SK-N-SH (cell line): ENCODE results near the gene CLN6. TPM values are rescaled to one million over a fixed set of nuclear protein-coding genes. Genes with fewer than 3 reads are reported as not detected.
"Not testable (repeated sequence)": the region's sequence is repeated elsewhere in the genome, so short reads cannot be mapped to it uniquely, and the experiment has no call there.

Source experiments
- CTCF ChIA-PET: fragments of 300-600, 350-600 bp; formaldehyde crosslinking; extraction: SDS; loops from one replicate; lab custom pipeline; 2021; lab: Yijun Ruan, JAX
- POLR2A ChIA-PET: fragments of 350-600 bp; sonication (Branson Sonifier 250); formaldehyde crosslinking; extraction: SDS; loops from one replicate; lab custom pipeline; 2020; ENCODE audit warnings: antibody characterized with exemption, inconsistent platforms; lab: Yijun Ruan, JAX
- DNase-seq: peaks from one replicate; pipeline ENCODE4 v3.0.0; 2012
- H2AFZ ChIP-seq: fragments of 200-600 bp; sonication (generic); 2 replicates; pipeline ENCODE4 v1.8.1; 2016; ENCODE audit warnings: antibody characterized with exemption, mild to moderate bottlenecking, low read depth
- H3F3A ChIP-seq: fragments of 200-600 bp; sonication (generic); replicated peaks from 2 replicates; pipeline ENCODE3; 2016; ENCODE audit warnings: antibody characterized with exemption, mild to moderate bottlenecking; ENCODE audit not compliant: insufficient read depth
- H3K27ac ChIP-seq, 2 experiments: fragments of 200-500 bp in 1 of 2; fragments of 200-600 bp in 1 of 2; sonication (Bioruptor generic) in 1 of 2; sonication (generic), shearing (Covaris generic) in 1 of 2; 2 replicates each; pipeline versions ENCODE4 v1.5.1 to v1.6.1; 2014 to 2016; ENCODE audit warnings: low read depth in 2 of 2, inconsistent platforms in 1 of 2, low read length in 1 of 2, mild to moderate bottlenecking in 1 of 2, mixed read lengths in 1 of 2
- H3K27me3 ChIP-seq: fragments of 200-600 bp; sonication (generic), shearing (Covaris generic); 2 replicates; pipeline ENCODE4 v1.6.1; 2016; ENCODE audit warnings: mixed run types; ENCODE audit not compliant: insufficient read depth
- H3K36me3 ChIP-seq, 2 experiments: fragments of 200-500 bp in 1 of 2; fragments of 200-600 bp in 1 of 2; sonication (Bioruptor generic) in 1 of 2; sonication (generic) in 1 of 2; replicated peaks in 1 of 2; 2 replicates each; pipeline versions ENCODE3 to v1.5.1; 2014 to 2016; ENCODE audit warnings: low read length in 1 of 2, mild to moderate bottlenecking in 1 of 2; ENCODE audit not compliant: insufficient read depth in 2 of 2, control insufficient read depth in 1 of 2
- H3K4me1 ChIP-seq, 2 experiments: fragments of 200-500 bp in 1 of 2; fragments of 200-600 bp in 1 of 2; sonication (Bioruptor generic) in 1 of 2; sonication (generic), shearing (Covaris generic) in 1 of 2; 2 replicates each; pipeline versions ENCODE4 v1.5.1 to v1.6.1; 2014 to 2016; ENCODE audit warnings: low read depth in 1 of 2, low read length in 1 of 2, mixed run types in 1 of 2; ENCODE audit not compliant: insufficient read depth in 2 of 2, control insufficient read depth in 1 of 2
- H3K4me2 ChIP-seq: fragments of 200-600 bp; sonication (generic), shearing (Covaris generic); 2 replicates; pipeline ENCODE4 v1.6.1; 2017; ENCODE audit warnings: mixed run types
- H3K4me3 ChIP-seq, 2 experiments: fragments of 200-500 bp in 1 of 2; fragments of 200-600 bp in 1 of 2; sonication (Bioruptor generic) in 1 of 2; sonication (generic), shearing (Covaris generic) in 1 of 2; 2 replicates each; pipeline versions ENCODE4 v1.5.1 to v1.8.1; 2014 to 2016; ENCODE audit warnings: low read depth in 2 of 2, inconsistent platforms in 1 of 2, low read length in 1 of 2, mild to moderate bottlenecking in 1 of 2, mixed read lengths in 1 of 2, moderate library complexity in 1 of 2
- H3K79me2 ChIP-seq: fragments of 200-600 bp; sonication (generic); 2 replicates; pipeline ENCODE4 v1.8.1; 2017; ENCODE audit warnings: mild to moderate bottlenecking; ENCODE audit not compliant: insufficient read depth
- H3K9ac ChIP-seq: fragments of 200-600 bp; sonication (generic); 2 replicates; pipeline ENCODE4 v1.6.1; 2017; ENCODE audit warnings: mixed run types
- H3K9me2 ChIP-seq: fragments of 200-600 bp; sonication (generic); 2 replicates; pipeline ENCODE4 v1.6.1; 2017; ENCODE audit warnings: mixed run types
- H3K9me3 ChIP-seq: fragments of 200-600 bp; sonication (generic); 2 replicates; pipeline ENCODE4 v1.6.1; 2017; ENCODE audit warnings: mixed run types, mild to moderate bottlenecking, moderate library complexity
- H4K20me1 ChIP-seq: fragments of 200-600 bp; sonication (generic); 2 replicates; pipeline ENCODE4 v1.6.1; 2017; ENCODE audit warnings: mild to moderate bottlenecking, mixed run types; ENCODE audit not compliant: insufficient read depth
- FOSL2 ChIP-seq: IDR thresholded peaks from 2 replicates; pipeline ENCODE4 v1.4.0; 2012; ENCODE audit warnings: low read depth, mild to moderate bottlenecking, moderate library complexity, borderline replicate concordance
- MXI1 ChIP-seq: IDR thresholded peaks from 2 replicates; pipeline ENCODE4 v1.6.1; 2012; ENCODE audit warnings: mild to moderate bottlenecking, low read depth, low read length, improper control_type of control experiment
- NRF1 ChIP-seq: IDR thresholded peaks from 2 replicates; pipeline ENCODE4 v1.6.1; 2012; ENCODE audit warnings: low read depth, mild to moderate bottlenecking, low read length
- POLR2AphosphoS5 ChIP-seq: IDR thresholded peaks from 2 replicates; pipeline ENCODE4 v1.6.1; 2012; ENCODE audit warnings: low read depth, low read length
- RAD21 ChIP-seq: IDR thresholded peaks from 2 replicates; pipeline ENCODE4 v1.6.1; 2012; ENCODE audit warnings: mild to moderate bottlenecking, low read length
- RCOR1 ChIP-seq: fragments of 150-350 bp; IDR thresholded peaks from 2 replicates; pipeline ENCODE4 v1.6.1; 2017; ENCODE audit warnings: antibody characterized with exemption, low read length
- RXRA ChIP-seq: IDR thresholded peaks from 2 replicates; pipeline ENCODE4 v1.4.0; 2012; ENCODE audit warnings: low read depth, mild to moderate bottlenecking, borderline replicate concordance
- TAF1 ChIP-seq: IDR thresholded peaks from 2 replicates; pipeline ENCODE4 v1.6.1; 2012; ENCODE audit warnings: low read depth, mild to moderate bottlenecking, low read length, moderate library complexity, borderline replicate concordance
- YY1 ChIP-seq: IDR thresholded peaks from 2 replicates; pipeline ENCODE4 v1.4.0; 2012; ENCODE audit warnings: low read depth, mild to moderate bottlenecking
- WGBS: methylation state at CpG from one replicate; pipeline ENCODE4 v1.1.6; 2017; ENCODE audit warnings: low lambda C conversion rate; 5-methylcytosine and 5-hydroxymethylcytosine counted together
- polyA plus RNA-seq, 3 experiments: library from polyadenylated mRNA; depleted of rRNA; stranded (reverse); fragments of >200 nt; gene quantifications; 2 replicates each; pipeline ENCODE4 v1.2.3, GENCODE V29; 2012
- TF ChIP-seq, protein P1 (sequence below): IDR thresholded peaks from 2 replicates; pipeline ENCODE4; 2012
- TF ChIP-seq, protein P2 (sequence below): IDR thresholded peaks from 2 replicates; pipeline ENCODE4 v1.4.0; 2012; ENCODE audit warnings: low read depth, borderline replicate concordance
- TF ChIP-seq, protein P3 (sequence below): fragments of 200-600 bp; sonication (generic); IDR thresholded peaks from 2 replicates; pipeline ENCODE4 v1.6.1; 2017; ENCODE audit warnings: antibody characterized with exemption, mild to moderate bottlenecking, moderate library complexity
- TF ChIP-seq, protein P4 (sequence below): IDR thresholded peaks from 2 replicates; pipeline ENCODE4 v1.6.1; 2012; ENCODE audit warnings: mild to moderate bottlenecking, low read depth, low read length, moderate library complexity

The CLN6 gene
- polyA plus RNA-seq, 1 of the 3 experiments (the other 2 are of a cell fraction) = 27.5 TPM

DNA sequence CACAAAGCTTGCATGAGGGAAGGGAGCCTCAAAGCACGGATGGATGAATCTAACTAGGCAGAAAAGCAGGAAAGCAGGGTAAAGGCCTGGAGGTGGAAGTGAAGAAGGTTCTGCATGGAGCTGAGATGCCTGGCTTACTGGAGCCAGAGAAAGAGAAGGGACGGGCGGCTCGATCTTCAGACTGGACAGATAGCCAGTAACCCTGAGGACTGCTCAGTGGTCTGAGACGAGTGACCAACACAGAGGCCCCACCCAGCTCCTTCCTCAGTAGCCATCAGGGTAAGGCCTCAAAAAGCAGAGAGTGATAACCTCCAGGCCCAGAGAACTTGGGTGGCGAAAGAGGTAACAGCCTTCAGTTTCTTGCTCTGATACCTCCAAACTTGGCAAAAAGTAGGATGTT, 6.4 kb downstream of the CLN6 start:
- peaks cover 4% of the 10 kb centered on the region for H3F3A ChIP-seq
- H3K9me2 ChIP-seq = no peaks in the 10 kb centered on the region
- ChIA-PET CTCF (no interaction called here), POLR2A (no interaction called here)
- H3K27me3 ChIP-seq = no peaks in the 10 kb centered on the region
- H3K27ac ChIP-seq = no peak overlapping the region
- WGBS = 96% methylated on average over 6 of the region's 6 CpGs
- H4K20me1 ChIP-seq = peaks cover 11% of the 10 kb centered on the region; the same call in 1 of the 2 replicates
- TF ChIP-seq RXRA (no peak), POLR2AphosphoS5 (no peak), TAF1 (no peak), NRF1 (no peak), MXI1 (no peak), FOSL2 (no peak), YY1 (no peak), RCOR1 (no peak), RAD21 (no peak)
- TF ChIP-seq, protein P1, sequence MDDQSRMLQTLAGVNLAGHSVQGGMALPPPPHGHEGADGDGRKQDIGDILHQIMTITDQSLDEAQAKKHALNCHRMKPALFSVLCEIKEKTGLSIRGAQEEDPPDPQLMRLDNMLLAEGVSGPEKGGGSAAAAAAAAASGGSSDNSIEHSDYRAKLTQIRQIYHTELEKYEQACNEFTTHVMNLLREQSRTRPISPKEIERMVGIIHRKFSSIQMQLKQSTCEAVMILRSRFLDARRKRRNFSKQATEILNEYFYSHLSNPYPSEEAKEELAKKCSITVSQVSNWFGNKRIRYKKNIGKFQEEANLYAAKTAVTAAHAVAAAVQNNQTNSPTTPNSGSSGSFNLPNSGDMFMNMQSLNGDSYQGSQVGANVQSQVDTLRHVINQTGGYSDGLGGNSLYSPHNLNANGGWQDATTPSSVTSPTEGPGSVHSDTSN = no peak
- TF ChIP-seq, protein P2, sequence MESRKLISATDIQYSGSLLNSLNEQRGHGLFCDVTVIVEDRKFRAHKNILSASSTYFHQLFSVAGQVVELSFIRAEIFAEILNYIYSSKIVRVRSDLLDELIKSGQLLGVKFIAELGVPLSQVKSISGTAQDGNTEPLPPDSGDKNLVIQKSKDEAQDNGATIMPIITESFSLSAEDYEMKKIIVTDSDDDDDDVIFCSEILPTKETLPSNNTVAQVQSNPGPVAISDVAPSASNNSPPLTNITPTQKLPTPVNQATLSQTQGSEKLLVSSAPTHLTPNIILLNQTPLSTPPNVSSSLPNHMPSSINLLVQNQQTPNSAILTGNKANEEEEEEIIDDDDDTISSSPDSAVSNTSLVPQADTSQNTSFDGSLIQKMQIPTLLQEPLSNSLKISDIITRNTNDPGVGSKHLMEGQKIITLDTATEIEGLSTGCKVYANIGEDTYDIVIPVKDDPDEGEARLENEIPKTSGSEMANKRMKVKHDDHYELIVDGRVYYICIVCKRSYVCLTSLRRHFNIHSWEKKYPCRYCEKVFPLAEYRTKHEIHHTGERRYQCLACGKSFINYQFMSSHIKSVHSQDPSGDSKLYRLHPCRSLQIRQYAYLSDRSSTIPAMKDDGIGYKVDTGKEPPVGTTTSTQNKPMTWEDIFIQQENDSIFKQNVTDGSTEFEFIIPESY = no peak
- TF ChIP-seq, protein P3, sequence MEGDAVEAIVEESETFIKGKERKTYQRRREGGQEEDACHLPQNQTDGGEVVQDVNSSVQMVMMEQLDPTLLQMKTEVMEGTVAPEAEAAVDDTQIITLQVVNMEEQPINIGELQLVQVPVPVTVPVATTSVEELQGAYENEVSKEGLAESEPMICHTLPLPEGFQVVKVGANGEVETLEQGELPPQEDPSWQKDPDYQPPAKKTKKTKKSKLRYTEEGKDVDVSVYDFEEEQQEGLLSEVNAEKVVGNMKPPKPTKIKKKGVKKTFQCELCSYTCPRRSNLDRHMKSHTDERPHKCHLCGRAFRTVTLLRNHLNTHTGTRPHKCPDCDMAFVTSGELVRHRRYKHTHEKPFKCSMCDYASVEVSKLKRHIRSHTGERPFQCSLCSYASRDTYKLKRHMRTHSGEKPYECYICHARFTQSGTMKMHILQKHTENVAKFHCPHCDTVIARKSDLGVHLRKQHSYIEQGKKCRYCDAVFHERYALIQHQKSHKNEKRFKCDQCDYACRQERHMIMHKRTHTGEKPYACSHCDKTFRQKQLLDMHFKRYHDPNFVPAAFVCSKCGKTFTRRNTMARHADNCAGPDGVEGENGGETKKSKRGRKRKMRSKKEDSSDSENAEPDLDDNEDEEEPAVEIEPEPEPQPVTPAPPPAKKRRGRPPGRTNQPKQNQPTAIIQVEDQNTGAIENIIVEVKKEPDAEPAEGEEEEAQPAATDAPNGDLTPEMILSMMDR = no peak
- TF ChIP-seq, protein P4, sequence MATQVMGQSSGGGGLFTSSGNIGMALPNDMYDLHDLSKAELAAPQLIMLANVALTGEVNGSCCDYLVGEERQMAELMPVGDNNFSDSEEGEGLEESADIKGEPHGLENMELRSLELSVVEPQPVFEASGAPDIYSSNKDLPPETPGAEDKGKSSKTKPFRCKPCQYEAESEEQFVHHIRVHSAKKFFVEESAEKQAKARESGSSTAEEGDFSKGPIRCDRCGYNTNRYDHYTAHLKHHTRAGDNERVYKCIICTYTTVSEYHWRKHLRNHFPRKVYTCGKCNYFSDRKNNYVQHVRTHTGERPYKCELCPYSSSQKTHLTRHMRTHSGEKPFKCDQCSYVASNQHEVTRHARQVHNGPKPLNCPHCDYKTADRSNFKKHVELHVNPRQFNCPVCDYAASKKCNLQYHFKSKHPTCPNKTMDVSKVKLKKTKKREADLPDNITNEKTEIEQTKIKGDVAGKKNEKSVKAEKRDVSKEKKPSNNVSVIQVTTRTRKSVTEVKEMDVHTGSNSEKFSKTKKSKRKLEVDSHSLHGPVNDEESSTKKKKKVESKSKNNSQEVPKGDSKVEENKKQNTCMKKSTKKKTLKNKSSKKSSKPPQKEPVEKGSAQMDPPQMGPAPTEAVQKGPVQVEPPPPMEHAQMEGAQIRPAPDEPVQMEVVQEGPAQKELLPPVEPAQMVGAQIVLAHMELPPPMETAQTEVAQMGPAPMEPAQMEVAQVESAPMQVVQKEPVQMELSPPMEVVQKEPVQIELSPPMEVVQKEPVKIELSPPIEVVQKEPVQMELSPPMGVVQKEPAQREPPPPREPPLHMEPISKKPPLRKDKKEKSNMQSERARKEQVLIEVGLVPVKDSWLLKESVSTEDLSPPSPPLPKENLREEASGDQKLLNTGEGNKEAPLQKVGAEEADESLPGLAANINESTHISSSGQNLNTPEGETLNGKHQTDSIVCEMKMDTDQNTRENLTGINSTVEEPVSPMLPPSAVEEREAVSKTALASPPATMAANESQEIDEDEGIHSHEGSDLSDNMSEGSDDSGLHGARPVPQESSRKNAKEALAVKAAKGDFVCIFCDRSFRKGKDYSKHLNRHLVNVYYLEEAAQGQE = no peak
- H3K36me3 ChIP-seq = peaks cover 0 to 2% of the 10 kb centered on the region in 2 experiments
- H3K79me2 ChIP-seq = peaks cover 75% of the 10 kb centered on the region
- H3K9me3 ChIP-seq = no peaks in the 10 kb centered on the region
- no peak overlapping the region for H3K4me2 ChIP-seq
- H3K4me3 ChIP-seq = no peak overlapping the region
- H2AFZ ChIP-seq = no peak overlapping the region
- no peak for DNase-seq
- H3K4me1 ChIP-seq = peaks cover 6% of the 10 kb centered on the region in 2 experiments; a peak in 1 of 4 replicates
- no peak overlapping the region for H3K9ac ChIP-seq

DNA sequence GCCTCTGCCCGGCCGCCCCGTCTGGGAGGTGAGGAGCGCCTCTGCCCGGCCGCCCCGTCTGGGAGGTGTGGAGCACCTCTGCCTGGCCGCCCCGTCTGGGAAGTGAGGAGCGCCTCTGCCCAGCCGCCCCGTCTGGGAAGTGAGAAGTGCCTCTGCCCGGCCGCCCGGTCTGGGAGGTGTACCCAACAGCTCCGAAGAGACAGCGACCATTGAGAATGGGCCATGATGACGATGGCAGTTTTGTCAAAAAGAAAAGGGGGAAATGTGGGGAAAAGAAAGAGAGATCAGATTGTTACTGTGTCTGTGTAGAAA, 7.1 kb downstream of the CLN6 start:
- CTCF ChIA-PET, H3K27me3 ChIP-seq, H3K9me3 ChIP-seq, DNase-seq, H3K36me3 ChIP-seq, POLR2A ChIA-PET, H3K4me1 ChIP-seq, H3K27ac ChIP-seq, H2AFZ ChIP-seq, H3K4me3 ChIP-seq, H3K9me2 ChIP-seq, H3K4me2 ChIP-seq, H3F3A ChIP-seq, H3K9ac ChIP-seq, H4K20me1 ChIP-seq: not testable (repeated sequence)
- 97% methylated on average over 10 of the region's 18 CpGs for WGBS
- peaks cover 69% of the 10 kb centered on the region for H3K79me2 ChIP-seq
